ENCODE results near the gene MOB3B.
"Not testable (repeated sequence)": the region's sequence is repeated elsewhere in the genome, so short reads cannot be mapped to it uniquely, and the experiment has no call there.

Gene MOB3B

DNA sequence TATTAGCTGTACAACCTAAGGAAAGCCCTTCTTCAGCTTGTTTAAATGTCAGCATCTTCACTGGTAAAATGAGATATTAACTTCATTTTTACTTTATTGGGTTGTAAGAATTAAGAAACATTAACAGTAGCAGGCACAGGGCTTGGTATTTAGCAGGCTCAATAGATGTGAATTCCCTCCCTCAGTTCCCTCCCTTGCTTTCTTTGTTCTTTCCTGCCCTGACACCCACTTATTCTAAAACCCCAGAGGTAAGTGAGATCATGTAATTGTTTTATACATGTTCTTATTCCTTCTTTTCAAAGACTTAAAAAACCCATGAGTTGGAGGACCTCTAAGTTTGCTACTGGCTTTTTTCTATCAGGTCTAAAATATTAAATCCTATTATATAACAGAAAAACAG is 78.9 kb downstream of the MOB3B start:
- no peak for TF ChIP-seq CTCF (IDR thresholded peaks at IDR 0.05; ENCODE audit: borderline replicate concordance, insufficient read depth, low read depth, low read length)
- no peak overlapping the region for H3K4me3 ChIP-seq (ENCODE audit: low read depth, low read length)

DNA sequence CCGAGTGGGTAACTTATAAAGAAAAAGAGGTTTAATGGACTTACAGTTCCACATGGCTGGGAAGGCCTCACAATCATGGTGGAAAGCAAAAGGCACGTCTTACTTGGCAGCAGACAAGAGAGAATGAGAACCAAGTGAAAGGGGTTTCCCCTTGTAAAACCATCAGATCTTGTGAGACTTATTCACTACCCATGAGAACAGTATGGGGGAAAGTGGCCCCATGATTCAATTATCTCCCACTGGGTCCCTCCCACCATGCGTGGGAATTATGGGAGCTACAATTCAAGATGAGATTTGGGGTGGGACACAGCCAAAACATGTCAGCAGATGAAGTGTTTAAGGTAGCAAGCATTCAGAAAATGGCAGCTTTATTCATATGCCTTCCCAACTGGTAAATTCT is 81.3 kb downstream of the MOB3B start:
- not testable (repeated sequence) for H3K4me3 ChIP-seq (ENCODE audit: low read depth, low read length)

GRCh38 chr9:27447031-27447683 is 82.5 kb downstream of the MOB3B start:
- H3K4me3 ChIP-seq (ENCODE audit: low read depth, low read length): no peak overlapping the region
- TF ChIP-seq CTCF (IDR thresholded peaks at IDR 0.05; ENCODE audit: borderline replicate concordance, insufficient read depth, low read depth, low read length): no peak

DNA sequence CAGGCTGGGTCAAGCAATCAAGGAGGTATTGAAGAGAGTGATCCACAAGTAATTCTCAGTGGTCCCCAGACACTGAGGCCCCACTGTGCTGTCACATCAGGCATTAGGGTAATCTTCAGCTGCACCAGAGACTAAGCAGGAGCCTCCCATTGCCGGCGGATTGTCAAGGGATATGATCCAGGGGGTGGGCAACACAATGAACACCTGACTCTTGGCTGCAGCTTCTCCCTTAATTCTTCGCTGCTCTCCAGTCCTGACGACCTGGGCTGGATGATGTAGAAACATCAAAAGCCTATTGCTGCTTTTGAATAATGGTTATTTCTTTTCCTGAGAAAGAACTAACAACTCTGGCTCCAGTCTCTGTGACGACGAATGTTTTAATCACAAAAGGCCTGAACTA is 83.9 kb downstream of the MOB3B start:
- TF ChIP-seq CTCF (IDR thresholded peaks at IDR 0.05; ENCODE audit: borderline replicate concordance, insufficient read depth, low read depth, low read length): no peak
- H3K4me3 ChIP-seq (ENCODE audit: low read depth, low read length): no peak overlapping the region

DNA sequence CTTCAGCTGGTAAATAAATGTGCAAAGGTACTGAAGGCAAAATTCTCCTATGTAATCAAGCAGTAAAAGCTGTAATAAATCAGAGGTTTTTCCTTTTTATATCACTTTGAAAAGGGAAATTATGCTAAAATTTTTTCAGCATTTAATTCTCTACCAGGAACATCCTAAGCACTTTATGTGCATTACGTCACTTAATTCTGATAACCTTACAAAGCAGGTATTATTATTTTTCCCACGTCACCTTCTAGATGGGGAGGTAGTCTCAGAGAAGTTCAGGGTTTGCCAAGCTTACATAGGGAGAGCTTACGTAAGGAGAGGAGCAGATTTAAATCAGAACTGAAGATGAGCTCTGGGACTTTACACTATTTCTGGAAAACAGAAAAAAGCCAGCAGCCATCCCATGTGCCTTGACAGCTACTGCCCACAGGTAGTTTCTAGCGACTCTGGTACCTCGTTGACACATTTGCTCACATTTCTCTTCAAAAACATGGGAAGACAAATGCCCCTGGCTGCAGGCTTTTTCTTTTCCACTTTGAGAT is 84.5 kb downstream of the MOB3B start:
- no peak for TF ChIP-seq CTCF (IDR thresholded peaks at IDR 0.05; ENCODE audit: borderline replicate concordance, insufficient read depth, low read depth, low read length)
- no peak overlapping the region for H3K4me3 ChIP-seq (ENCODE audit: low read depth, low read length)

DNA sequence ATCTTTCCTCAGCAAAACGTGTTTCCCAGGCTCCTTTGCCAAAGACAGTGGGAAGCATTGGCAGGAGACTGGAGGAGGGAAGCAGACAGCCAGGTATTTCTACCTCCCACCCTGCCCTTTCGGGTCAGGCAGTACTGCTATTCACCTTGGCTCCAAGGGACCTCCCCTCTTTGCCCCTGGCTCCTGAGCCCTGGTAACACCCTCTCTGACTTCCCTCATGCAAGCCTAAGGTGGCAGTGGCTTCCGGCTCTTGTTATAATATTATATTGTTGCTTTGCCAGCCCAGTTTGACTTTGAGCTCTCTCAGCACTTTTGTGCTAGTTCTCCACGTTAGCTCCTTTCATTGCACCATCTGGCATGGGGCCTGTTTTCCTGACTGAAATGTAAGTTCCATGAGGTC is 87.2 kb downstream of the MOB3B start:
- no peak overlapping the region for H3K4me3 ChIP-seq (ENCODE audit: low read depth, low read length)
- no peak for TF ChIP-seq CTCF (IDR thresholded peaks at IDR 0.05; ENCODE audit: borderline replicate concordance, insufficient read depth, low read depth, low read length)

DNA sequence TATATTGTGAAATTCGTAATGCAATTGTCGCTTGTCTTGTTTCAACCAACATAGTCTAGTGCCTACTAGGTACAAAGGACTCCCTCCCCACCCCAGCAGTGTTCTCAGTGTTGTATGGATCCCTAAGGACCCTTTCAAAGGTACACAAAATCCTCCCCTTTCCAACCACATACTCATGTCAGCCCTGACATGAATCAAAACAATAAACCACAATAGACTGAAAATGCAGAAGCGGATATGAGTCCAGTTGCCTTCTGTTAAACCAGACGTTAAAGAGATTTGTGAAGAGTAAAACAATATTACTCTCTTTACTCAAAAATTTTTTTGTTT is 87.9 kb downstream of the MOB3B start:
- TF ChIP-seq CTCF (IDR thresholded peaks at IDR 0.05; ENCODE audit: borderline replicate concordance, insufficient read depth, low read depth, low read length): no peak
- no peak overlapping the region for H3K4me3 ChIP-seq (ENCODE audit: low read depth, low read length)

Data from GM12875 (cell line).